CD8-positive, alpha-beta memory T cell (primary cell): Measurements from ENCODE around the gene PTPN9. TPM values are rescaled to one million over a fixed set of nuclear protein-coding genes. Genes with fewer than 3 reads are reported as not detected.

Experiments
- CTCF ChIA-PET: fragments of 350-600 bp; sonication (Branson Sonifier 250); formaldehyde crosslinking; loops from one replicate; lab custom pipeline; 2021; ENCODE audit warnings: antibody characterized with exemption; lab: Charles Lee
- POLR2A ChIA-PET: fragments of 350-600 bp; sonication (Branson Sonifier 250); formaldehyde crosslinking; loops from one replicate; lab custom pipeline; 2021; ENCODE audit warnings: antibody characterized with exemption; lab: Charles Lee
- DNase-seq, 5 donors: peaks; one replicate each; pipeline versions ENCODE4 v3.0.0 to v3.0.0-alpha.2; 2020 to 2022; ENCODE audit warnings: mixed read lengths in 1 of 5
- H3K27ac ChIP-seq: one replicate; pipeline ENCODE4 v1.7.0; 2013; ENCODE audit warnings: low read depth, mild to moderate bottlenecking, low read length, moderate library complexity
- H3K27me3 ChIP-seq: 2 replicates; pipeline ENCODE4 v1.7.0; 2013; ENCODE audit warnings: low read length, mild to moderate bottlenecking; ENCODE audit not compliant: insufficient read depth, poor library complexity, severe bottlenecking
- H3K36me3 ChIP-seq: 2 replicates; pipeline ENCODE4 v1.7.0; 2013; ENCODE audit warnings: mild to moderate bottlenecking, low read length, moderate library complexity; ENCODE audit not compliant: insufficient read depth
- H3K4me1 ChIP-seq: 2 replicates; pipeline ENCODE4 v1.7.0; 2013; ENCODE audit warnings: mild to moderate bottlenecking, low read length, moderate library complexity; ENCODE audit not compliant: insufficient read depth
- H3K4me3 ChIP-seq: 2 replicates; pipeline ENCODE4 v1.7.0; 2013; ENCODE audit warnings: mild to moderate bottlenecking, low read length
- H3K9me3 ChIP-seq: 2 replicates; pipeline ENCODE4 v1.7.0; 2013; ENCODE audit warnings: mild to moderate bottlenecking, low read length
- H3K27ac Mint-ChIP-seq, 8 donors: one replicate each; pipeline ENCODE4 v1.8.0; 2020 to 2021; ENCODE audit warnings: mixed read lengths in 8 of 8, mild to moderate bottlenecking in 6 of 8, inconsistent platforms in 3 of 8, moderate library complexity in 3 of 8
- H3K27me3 Mint-ChIP-seq, 2 donors: one replicate each; pipeline ENCODE4 v1.8.0; 2020 to 2021; ENCODE audit warnings: mixed read lengths in 2 of 2, mild to moderate bottlenecking in 1 of 2, moderate library complexity in 1 of 2
- H3K36me3 Mint-ChIP-seq, 3 donors: one replicate each; pipeline ENCODE4 v1.8.0; 2020 to 2021; ENCODE audit warnings: mixed read lengths in 3 of 3, inconsistent platforms in 1 of 3, mild to moderate bottlenecking in 1 of 3
- H3K4me1 Mint-ChIP-seq, 3 donors: one replicate each; pipeline ENCODE4 v1.8.0; 2020 to 2021; ENCODE audit warnings: mixed read lengths in 3 of 3, inconsistent platforms in 1 of 3, mild to moderate bottlenecking in 1 of 3
- H3K4me3 Mint-ChIP-seq, 7 donors: one replicate each; pipeline ENCODE4 v1.8.0; 2020 to 2021; ENCODE audit warnings: mixed read lengths in 7 of 7, mild to moderate bottlenecking in 6 of 7, moderate library complexity in 4 of 7, inconsistent platforms in 2 of 7
- H3K9me3 Mint-ChIP-seq, 5 donors: one replicate each; pipeline ENCODE4 v1.8.0; 2020 to 2022; ENCODE audit warnings: mixed read lengths in 5 of 5, mild to moderate bottlenecking in 3 of 5, moderate library complexity in 2 of 5, inconsistent platforms in 1 of 5
- polyA plus RNA-seq: library from polyadenylated mRNA; unstranded; fragments of 300-500 nt; fragmentation: Illumina TruSeq; gene quantifications from one replicate; pipeline ENCODE4 v1.2.3, GENCODE V29; 2021
- total RNA-seq, 2 experiments: library from RNA; stranded (reverse); gene quantifications; one replicate each; pipeline ENCODE4 v1.2.3, GENCODE V29; 2021

PTPN9 gene
- total and polyA plus RNA-seq, 3 experiments from 2014 or later: 22.0 to 34.1 (median 22.3) TPM

DNA sequence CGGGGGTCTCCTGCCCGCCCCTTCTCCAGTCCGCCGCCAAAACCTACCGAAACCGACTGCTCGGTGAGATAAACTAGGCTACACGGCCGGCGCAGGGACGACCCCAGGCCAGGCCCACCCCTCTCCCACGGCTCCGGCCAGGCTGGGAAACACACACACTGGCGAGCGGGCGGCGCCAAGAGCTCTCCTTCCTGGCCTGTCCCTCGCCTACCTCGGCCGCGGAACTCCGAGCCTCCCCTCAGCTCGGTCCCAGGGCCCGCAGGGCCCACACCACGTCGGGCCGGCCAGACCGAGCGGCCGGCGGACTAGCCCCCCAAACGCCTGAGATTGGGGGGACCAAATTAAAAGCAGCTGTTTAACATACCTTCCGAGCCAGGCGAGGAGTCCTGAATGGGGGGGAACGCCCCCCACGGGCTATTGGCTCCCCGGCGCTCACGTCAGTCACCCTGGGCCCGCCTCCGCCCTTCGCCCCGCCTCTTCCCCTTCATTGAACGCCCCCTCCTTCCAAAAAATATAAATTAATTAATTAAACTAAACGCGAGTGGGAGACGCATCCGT, 123.6 kb downstream of the PTPN9 start:
- H3K27ac Mint-ChIP-seq: peak overlapping the region; percentile 89 to 98 (median 96)
- DNase-seq: peak; percentile 82 to 93 (median 85)
- Histone ChIP-seq H3K27ac (peak overlapping the region; percentile 89), H3K4me1 (peaks cover 20% of the 10 kb centered on the region), H3K4me3 (peak overlapping the region; percentile 95), H3K27me3 (no peaks in the 10 kb centered on the region), H3K36me3 (no peaks in the 10 kb centered on the region), H3K9me3 (no peaks in the 10 kb centered on the region)
- H3K4me3 Mint-ChIP-seq: peak overlapping the region; percentile 92 to 97 (median 93)
- no peaks in the 10 kb centered on the region for H3K9me3 Mint-ChIP-seq
- H3K27me3 Mint-ChIP-seq: peaks cover 0 to 1% of the 10 kb centered on the region in 2 donors
- H3K36me3 Mint-ChIP-seq: peaks cover 0 to 22% (median 0%) of the 10 kb centered on the region in 3 donors
- POLR2A ChIA-PET: interaction anchor here (0.7 to 7.3 kb wide), 10 partner anchors 10 to 841 kb away, joined by 3 to 130 read pairs (median 6); partner anchors contain the start of genes IMP3, MAN2C1 and SNUPN
- peaks cover 23 to 27% (median 26%) of the 10 kb centered on the region in 3 donors for H3K4me1 Mint-ChIP-seq
- CTCF ChIA-PET: interaction anchor here (1.3 to 6.0 kb wide), 8 partner anchors 9 to 192 kb away, joined by 3 to 52 read pairs (median 5); partner anchors contain the start of genes MAN2C1, SNUPN and SNX33

GRCh38 chr15:75454471-75455378, 124.4 kb downstream of the PTPN9 start:
- peak; percentile 78 to 91 (median 85) for DNase-seq
- POLR2A ChIA-PET: interaction anchor here (0.5 to 7.3 kb wide), 16 partner anchors 9 to 841 kb away, joined by 3 to 130 read pairs (median 6); partner anchors contain the start of genes IMP3, MAN2C1, PTPN9 and SNUPN
- peak overlapping the region; percentile 92 to 97 (median 93) for H3K4me3 Mint-ChIP-seq
- CTCF ChIA-PET: interaction anchor here (0.8 to 6.0 kb wide), 12 partner anchors 9 to 193 kb away, joined by 3 to 52 read pairs (median 5); partner anchors contain the start of genes IMP3, MAN2C1, PTPN9 and SNUPN
- Histone ChIP-seq H3K36me3 (no peaks in the 10 kb centered on the region), H3K4me1 (peaks cover 27% of the 10 kb centered on the region), H3K27me3 (no peaks in the 10 kb centered on the region), H3K27ac (peak overlapping the region; percentile 89), H3K4me3 (peak overlapping the region; percentile 95), H3K9me3 (no peaks in the 10 kb centered on the region)
- peaks cover 30 to 35% (median 34%) of the 10 kb centered on the region in 3 donors for H3K4me1 Mint-ChIP-seq
- H3K27me3 Mint-ChIP-seq: peaks cover 0 to 1% of the 10 kb centered on the region in 2 donors
- no peaks in the 10 kb centered on the region for H3K9me3 Mint-ChIP-seq
- peaks cover 0 to 27% (median 0%) of the 10 kb centered on the region in 3 donors for H3K36me3 Mint-ChIP-seq
- H3K27ac Mint-ChIP-seq: peak overlapping the region; percentile 89 to 98 (median 96)

GRCh38 chr15:75453703-75454470, 125.2 kb downstream of the PTPN9 start:
- no peaks in the 10 kb centered on the region for H3K9me3 Mint-ChIP-seq
- H3K27me3 ChIP-seq: no peaks in the 10 kb centered on the region
- H3K4me3 Mint-ChIP-seq: peak overlapping the region; percentile 93 to 98 (median 96)
- peaks cover 37 to 43% (median 41%) of the 10 kb centered on the region in 3 donors for H3K4me1 Mint-ChIP-seq
- peak overlapping the region; percentile 94 for H3K27ac ChIP-seq
- ChIA-PET POLR2A (interaction anchor here (0.6 to 7.3 kb wide), 15 partner anchors 8 to 841 kb away, joined by 3 to 130 read pairs (median 7); partner anchors contain the start of genes IMP3, MAN2C1, PTPN9 and SNUPN), CTCF (interaction anchor here (0.8 to 6.0 kb wide), 13 partner anchors 8 to 194 kb away, joined by 3 to 52 read pairs (median 4); partner anchors contain the start of genes IMP3, MAN2C1, PTPN9 and SNUPN)
- no peaks in the 10 kb centered on the region for H3K9me3 ChIP-seq
- H3K4me1 ChIP-seq: peaks cover 35% of the 10 kb centered on the region
- peak; percentile 94 to 99 (median 98) for DNase-seq
- H3K27me3 Mint-ChIP-seq: peaks cover 0 to 1% of the 10 kb centered on the region in 2 donors
- H3K4me3 ChIP-seq: peak overlapping the region; percentile 90
- peak overlapping the region; percentile 95 to 99 (median 98) for H3K27ac Mint-ChIP-seq
- no peaks in the 10 kb centered on the region for H3K36me3 ChIP-seq
- H3K36me3 Mint-ChIP-seq: peaks cover 0 to 27% (median 0%) of the 10 kb centered on the region in 3 donors

DNA sequence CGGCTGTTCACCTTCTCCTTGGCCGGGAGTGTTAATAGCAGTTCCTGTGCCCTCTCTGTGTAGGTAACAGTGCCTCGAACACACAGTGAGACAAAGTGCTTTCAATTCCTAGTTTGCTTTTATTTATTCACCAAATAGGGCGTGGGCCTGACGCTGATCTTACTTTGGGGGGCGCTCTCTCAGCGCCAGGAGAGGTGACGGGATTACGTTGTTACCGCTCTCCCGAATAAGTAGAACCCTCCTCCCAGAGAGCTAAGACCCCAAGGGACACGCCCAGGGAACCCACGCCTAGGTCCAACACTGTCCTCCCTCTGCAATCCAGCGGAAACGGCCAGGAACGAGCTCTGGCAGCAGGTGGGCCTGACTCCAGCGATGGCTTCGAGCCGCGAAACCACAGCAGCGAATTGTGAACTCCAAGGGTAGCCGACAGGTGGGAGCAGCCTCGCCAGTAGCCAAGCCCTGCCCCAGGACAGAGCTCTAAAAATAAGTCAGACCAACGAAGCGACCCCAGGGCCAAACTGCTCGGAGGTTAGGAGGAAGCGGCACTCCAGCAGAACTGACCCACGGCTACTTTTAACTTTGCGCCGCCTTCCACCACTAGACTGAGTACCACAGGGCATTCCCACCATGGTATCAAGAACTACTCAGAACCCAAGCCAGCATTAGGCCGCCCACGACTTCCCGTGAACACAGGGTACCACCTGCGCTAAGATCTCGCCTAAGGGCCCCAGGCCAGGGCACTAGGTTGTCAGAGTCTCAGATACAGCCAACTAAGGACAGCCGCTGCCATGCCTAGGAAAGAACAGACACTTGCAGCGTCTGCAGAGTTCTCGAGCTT, 126.0 kb downstream of the PTPN9 start:
- CTCF ChIA-PET: interaction anchor here (1.0 to 6.0 kb wide), 10 partner anchors 9 to 233 kb away, joined by 3 to 52 read pairs (median 4); partner anchors contain the start of genes IMP3, MAN2C1, PTPN9 and SNX33

GRCh38 chr15:75452364-75452864, 126.7 kb downstream of the PTPN9 start:
- Mint-ChIP-seq H3K27me3 (peaks cover 0 to 1% of the 10 kb centered on the region in 2 donors), H3K27ac (peak overlapping the region; percentile 95 to 99 (median 98)), H3K9me3 (no peaks in the 10 kb centered on the region), H3K4me1 (peaks cover 46 to 57% (median 55%) of the 10 kb centered on the region in 3 donors), H3K36me3 (peaks cover 0 to 30% (median 0%) of the 10 kb centered on the region in 3 donors), H3K4me3 (peak overlapping the region; percentile 93 to 98 (median 96))
- Histone ChIP-seq H3K9me3 (no peaks in the 10 kb centered on the region), H3K4me1 (peaks cover 42% of the 10 kb centered on the region), H3K4me3 (peak overlapping the region; percentile 90), H3K27ac (peak overlapping the region; percentile 94), H3K36me3 (no peaks in the 10 kb centered on the region), H3K27me3 (no peaks in the 10 kb centered on the region)
- peak; percentile 69 to 84 (median 75) for DNase-seq
- ChIA-PET POLR2A (interaction anchor here (0.6 to 7.3 kb wide), 15 partner anchors 11 to 839 kb away, joined by 3 to 130 read pairs (median 5); partner anchors contain the start of genes CLK3, IMP3, MAN2C1 and PTPN9), CTCF (interaction anchor here (0.7 to 6.0 kb wide), 7 partner anchors 9 to 234 kb away, joined by 3 to 52 read pairs (median 5); partner anchors contain the start of genes IMP3 and MAN2C1)

More for the DNA sequence above, 126.0 kb downstream of the PTPN9 start:
- Mint-ChIP-seq H3K4me3 (peak overlapping the region; percentile 93 to 98 (median 96)), H3K27ac (peak overlapping the region; percentile 95 to 99 (median 98)), H3K27me3 (peaks cover 0 to 1% of the 10 kb centered on the region in 2 donors), H3K36me3 (peaks cover 0 to 27% (median 0%) of the 10 kb centered on the region in 3 donors), H3K4me1 (peaks cover 43 to 51% (median 49%) of the 10 kb centered on the region in 3 donors), H3K9me3 (no peaks in the 10 kb centered on the region)
- peak overlapping the region; percentile 90 for H3K4me3 ChIP-seq
- H3K27ac ChIP-seq: peak overlapping the region; percentile 94
- H3K27me3 ChIP-seq: no peaks in the 10 kb centered on the region
- POLR2A ChIA-PET: interaction anchor here (0.6 to 7.3 kb wide), 10 partner anchors 11 to 840 kb away, joined by 4 to 130 read pairs (median 9); partner anchors contain the start of genes IMP3, MAN2C1, PTPN9 and SNUPN
- peaks cover 36% of the 10 kb centered on the region for H3K4me1 ChIP-seq
- peak in 4 of 5 donors; percentile 24 to 66 (median 32) for DNase-seq
- H3K9me3 ChIP-seq: no peaks in the 10 kb centered on the region
- H3K36me3 ChIP-seq: no peaks in the 10 kb centered on the region
